ENCODE measurements around the gene AGAP1. TPM values are rescaled to one million over a fixed set of nuclear protein-coding genes. Genes with fewer than 3 reads are reported as not detected.

AGAP1 gene
- total RNA-seq, 1 donor from 2014 or later: 17.5 TPM

- no peak overlapping the region for H3K4me3 ChIP-seq (ENCODE audit: low read depth, low read length)
- no peak for DNase-seq (ENCODE audit: low read depth)
- TF ChIP-seq, protein P1, sequence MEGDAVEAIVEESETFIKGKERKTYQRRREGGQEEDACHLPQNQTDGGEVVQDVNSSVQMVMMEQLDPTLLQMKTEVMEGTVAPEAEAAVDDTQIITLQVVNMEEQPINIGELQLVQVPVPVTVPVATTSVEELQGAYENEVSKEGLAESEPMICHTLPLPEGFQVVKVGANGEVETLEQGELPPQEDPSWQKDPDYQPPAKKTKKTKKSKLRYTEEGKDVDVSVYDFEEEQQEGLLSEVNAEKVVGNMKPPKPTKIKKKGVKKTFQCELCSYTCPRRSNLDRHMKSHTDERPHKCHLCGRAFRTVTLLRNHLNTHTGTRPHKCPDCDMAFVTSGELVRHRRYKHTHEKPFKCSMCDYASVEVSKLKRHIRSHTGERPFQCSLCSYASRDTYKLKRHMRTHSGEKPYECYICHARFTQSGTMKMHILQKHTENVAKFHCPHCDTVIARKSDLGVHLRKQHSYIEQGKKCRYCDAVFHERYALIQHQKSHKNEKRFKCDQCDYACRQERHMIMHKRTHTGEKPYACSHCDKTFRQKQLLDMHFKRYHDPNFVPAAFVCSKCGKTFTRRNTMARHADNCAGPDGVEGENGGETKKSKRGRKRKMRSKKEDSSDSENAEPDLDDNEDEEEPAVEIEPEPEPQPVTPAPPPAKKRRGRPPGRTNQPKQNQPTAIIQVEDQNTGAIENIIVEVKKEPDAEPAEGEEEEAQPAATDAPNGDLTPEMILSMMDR (conservative IDR thresholded peaks at IDR 0.05; ENCODE audit: low read depth, low read length): no peak
Observed at GRCh38 chr2:235658351-235659174, 164.7 kb downstream of the AGAP1 start.

- no peak for DNase-seq (ENCODE audit: low read depth)
- H3K4me3 ChIP-seq (ENCODE audit: low read depth, low read length): no peak overlapping the region
- TF ChIP-seq, protein P1 (conservative IDR thresholded peaks at IDR 0.05; ENCODE audit: low read depth, low read length): no peak
Observed at GRCh38 chr2:235659767-235660322, 166.0 kb downstream of the AGAP1 start.

DNA sequence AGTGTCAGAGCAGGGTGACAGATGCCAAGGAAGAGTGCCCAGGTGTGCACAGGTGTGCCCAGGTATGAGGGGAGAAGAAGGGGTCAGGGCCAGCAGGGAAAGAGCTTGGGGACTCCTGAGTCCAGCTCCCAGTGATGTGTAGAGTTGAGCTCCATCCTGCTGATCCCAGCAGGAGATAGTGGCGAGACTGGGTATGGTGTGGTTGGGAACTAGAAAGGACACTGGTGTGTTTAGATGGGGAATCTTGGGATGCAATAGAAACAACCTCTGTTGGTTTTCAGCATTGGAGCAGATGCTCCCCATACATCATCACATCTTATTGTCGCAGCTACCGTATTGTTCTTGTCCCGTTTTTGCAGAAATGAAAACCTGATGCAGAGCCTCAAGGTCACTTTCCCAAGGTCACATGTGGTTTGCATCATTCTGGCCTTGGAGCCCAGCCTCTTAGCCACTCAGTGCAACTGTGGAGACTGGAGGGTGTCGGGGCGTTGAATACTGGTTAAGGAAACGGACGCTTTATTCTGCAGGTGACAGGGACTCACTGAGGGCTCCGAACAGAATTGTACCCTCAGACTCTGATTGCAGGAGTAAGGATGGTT lies 166.7 kb downstream of the AGAP1 start:
- TF ChIP-seq, protein P1 (conservative IDR thresholded peaks at IDR 0.05; ENCODE audit: low read depth, low read length): no peak
- no peak overlapping the region for H3K4me3 ChIP-seq (ENCODE audit: low read depth, low read length)
- DNase-seq (ENCODE audit: low read depth): no peak

DNA sequence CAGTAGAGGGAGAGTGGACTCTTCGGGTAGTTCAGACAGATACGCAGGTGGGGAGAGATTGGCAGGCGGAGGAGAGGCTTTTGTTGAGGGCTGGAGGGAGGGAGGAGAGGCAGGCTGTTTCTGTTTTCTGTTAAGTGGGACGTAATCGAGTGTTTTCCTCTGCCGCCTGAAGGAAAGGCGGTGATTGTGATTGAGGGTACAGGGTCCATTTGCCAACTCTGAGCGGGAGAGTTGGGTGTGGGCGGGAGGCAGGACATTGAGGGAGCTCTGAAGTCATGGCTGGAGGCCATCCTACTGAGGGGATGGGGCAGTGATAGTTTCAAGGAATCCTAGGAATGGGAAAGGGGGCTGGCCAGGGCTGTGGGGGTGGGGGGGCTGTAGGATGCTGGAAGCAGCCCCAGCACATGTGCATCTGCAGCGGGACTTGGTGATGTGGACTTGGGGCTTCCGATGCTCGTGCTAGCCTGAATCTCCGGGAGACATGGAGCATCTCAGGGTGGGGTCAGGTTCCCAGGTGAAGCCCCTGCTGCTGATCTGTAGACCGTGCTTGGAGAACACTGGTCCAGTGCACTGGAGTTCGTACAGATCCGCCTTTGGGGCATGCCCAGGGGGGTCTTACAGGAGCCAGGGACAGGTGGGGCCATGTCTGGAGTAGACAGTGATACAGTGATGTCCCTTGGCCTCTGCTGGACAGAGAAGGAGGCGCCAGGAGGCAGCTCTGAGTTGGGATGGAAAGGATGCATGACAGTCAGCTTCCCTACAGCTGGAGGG lies 167.5 kb downstream of the AGAP1 start:
- no peak for DNase-seq (ENCODE audit: low read depth)
- no peak overlapping the region for H3K4me3 ChIP-seq (ENCODE audit: low read depth, low read length)
- TF ChIP-seq, protein P1 (conservative IDR thresholded peaks at IDR 0.05; ENCODE audit: low read depth, low read length): no peak

DNA sequence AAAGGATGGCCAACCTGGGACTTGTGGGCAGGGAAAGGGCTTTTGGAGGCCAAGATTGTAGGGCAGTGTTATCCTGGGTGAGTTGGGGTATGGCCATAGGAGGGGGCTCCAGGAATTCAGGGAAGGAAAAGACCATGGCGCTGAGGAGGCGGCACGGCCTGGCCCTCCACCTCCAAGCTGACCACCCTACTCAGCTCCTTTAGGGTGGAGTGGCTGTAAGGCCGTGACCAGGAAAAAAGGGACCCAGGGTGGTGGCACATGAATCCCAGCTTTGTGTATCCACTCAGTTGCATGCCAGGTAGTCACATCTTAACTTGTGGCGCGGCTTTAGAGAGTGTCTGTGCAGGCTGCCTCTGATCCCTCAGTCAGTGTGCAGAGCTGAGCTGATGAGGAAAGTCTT lies 168.1 kb downstream of the AGAP1 start:
- TF ChIP-seq, protein P1 (conservative IDR thresholded peaks at IDR 0.05; ENCODE audit: low read depth, low read length): no peak
- DNase-seq (ENCODE audit: low read depth): no peak
- H3K4me3 ChIP-seq (ENCODE audit: low read depth, low read length): no peak overlapping the region

DNA sequence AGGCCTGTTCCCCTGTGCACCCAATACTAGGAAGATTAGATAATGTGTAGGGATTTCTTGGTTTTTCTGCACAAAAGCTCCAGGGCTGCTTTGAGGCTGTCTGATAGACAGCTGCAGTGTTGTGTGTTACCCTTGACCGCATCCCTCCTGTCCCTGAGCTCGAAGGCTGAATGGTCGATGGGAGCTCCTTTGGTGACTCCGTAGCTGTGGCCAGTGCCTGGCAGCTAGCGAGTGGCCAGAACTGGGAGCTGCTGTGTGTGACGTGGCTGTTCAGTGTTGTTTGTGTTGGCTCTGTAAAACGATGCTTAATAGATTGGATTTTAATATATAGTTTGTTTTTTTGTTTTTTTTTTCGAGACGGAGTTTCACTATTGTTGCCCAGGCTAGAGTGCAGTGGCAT lies 170.0 kb downstream of the AGAP1 start:
- TF ChIP-seq, protein P1 (conservative IDR thresholded peaks at IDR 0.05; ENCODE audit: low read depth, low read length): no peak
- H3K4me3 ChIP-seq (ENCODE audit: low read depth, low read length): no peak overlapping the region
- DNase-seq (ENCODE audit: low read depth): no peak

Data from epithelial cell of proximal tubule (primary cell).